ENCODE measurements around the gene S1PR3. TPM values are rescaled to one million over a fixed set of nuclear protein-coding genes. Genes with fewer than 3 reads are reported as not detected.
"Not testable (repeated sequence)": the region's sequence is repeated elsewhere in the genome, so short reads cannot be mapped to it uniquely, and the experiment has no call there.

The S1PR3 gene
- total RNA-seq, result 14.7 TPM
- polyA plus RNA-seq (ENCODE audit: insufficient read depth in 1 of 8, insufficient read length in 8 of 8, low replicate concordance in 1 of 8), result 10 to 100 TPM; 25.8 to 54.7 (median 36.8) TPM
- long read RNA-seq, donor 1, full-length matches to known transcripts, result 15 of 15 reads
- long read RNA-seq, donor 1, partial matches to known transcripts, result 0 of 15 reads
- long read RNA-seq, donor 1, other reads (novel, unspliced or antisense), result 0 of 15 reads
- long read RNA-seq, donor 2, full-length matches to known transcripts, result 5 of 5 reads
- long read RNA-seq, donor 2, partial matches to known transcripts, result 0 of 5 reads
- long read RNA-seq, donor 2, other reads (novel, unspliced or antisense), result 0 of 5 reads
- long read RNA-seq, donor 3, full-length matches to known transcripts, result 14 of 14 reads
- long read RNA-seq, donor 3, partial matches to known transcripts, result 0 of 14 reads
- long read RNA-seq, donor 3, other reads (novel, unspliced or antisense), result 0 of 14 reads
- long read RNA-seq, donor 4, full-length matches to known transcripts, result 25 of 25 reads
- long read RNA-seq, donor 4, partial matches to known transcripts, result 0 of 25 reads
- long read RNA-seq, donor 4, other reads (novel, unspliced or antisense), result 0 of 25 reads
- long read RNA-seq, donor 5, full-length matches to known transcripts, result 58 of 58 reads
- long read RNA-seq, donor 5, partial matches to known transcripts, result 0 of 58 reads
- long read RNA-seq, donor 5, other reads (novel, unspliced or antisense), result 0 of 58 reads
- long read RNA-seq, donor 6, full-length matches to known transcripts, result 30 of 30 reads
- long read RNA-seq, donor 6, partial matches to known transcripts, result 0 of 30 reads
- long read RNA-seq, donor 6, other reads (novel, unspliced or antisense), result 0 of 30 reads
- long read RNA-seq, donor 7, full-length matches to known transcripts, result 39 of 39 reads
- long read RNA-seq, donor 7, partial matches to known transcripts, result 0 of 39 reads
- long read RNA-seq, donor 7, other reads (novel, unspliced or antisense), result 0 of 39 reads
- long read RNA-seq, donor 8, full-length matches to known transcripts, result 18 of 18 reads
- long read RNA-seq, donor 8, partial matches to known transcripts, result 0 of 18 reads
- long read RNA-seq, donor 8, other reads (novel, unspliced or antisense), result 0 of 18 reads
- long read RNA-seq, donor 9, full-length matches to known transcripts, result 15 of 15 reads
- long read RNA-seq, donor 9, partial matches to known transcripts, result 0 of 15 reads
- long read RNA-seq, donor 9, other reads (novel, unspliced or antisense), result 0 of 15 reads
- long read RNA-seq, donor 10, full-length matches to known transcripts, result 29 of 29 reads
- long read RNA-seq, donor 10, partial matches to known transcripts, result 0 of 29 reads
- long read RNA-seq, donor 10, other reads (novel, unspliced or antisense), result 0 of 29 reads
- long read RNA-seq, donor 11, full-length matches to known transcripts, result 15 of 15 reads
- long read RNA-seq, donor 11, partial matches to known transcripts, result 0 of 15 reads
- long read RNA-seq, donor 11, other reads (novel, unspliced or antisense), result 0 of 15 reads

DNA sequence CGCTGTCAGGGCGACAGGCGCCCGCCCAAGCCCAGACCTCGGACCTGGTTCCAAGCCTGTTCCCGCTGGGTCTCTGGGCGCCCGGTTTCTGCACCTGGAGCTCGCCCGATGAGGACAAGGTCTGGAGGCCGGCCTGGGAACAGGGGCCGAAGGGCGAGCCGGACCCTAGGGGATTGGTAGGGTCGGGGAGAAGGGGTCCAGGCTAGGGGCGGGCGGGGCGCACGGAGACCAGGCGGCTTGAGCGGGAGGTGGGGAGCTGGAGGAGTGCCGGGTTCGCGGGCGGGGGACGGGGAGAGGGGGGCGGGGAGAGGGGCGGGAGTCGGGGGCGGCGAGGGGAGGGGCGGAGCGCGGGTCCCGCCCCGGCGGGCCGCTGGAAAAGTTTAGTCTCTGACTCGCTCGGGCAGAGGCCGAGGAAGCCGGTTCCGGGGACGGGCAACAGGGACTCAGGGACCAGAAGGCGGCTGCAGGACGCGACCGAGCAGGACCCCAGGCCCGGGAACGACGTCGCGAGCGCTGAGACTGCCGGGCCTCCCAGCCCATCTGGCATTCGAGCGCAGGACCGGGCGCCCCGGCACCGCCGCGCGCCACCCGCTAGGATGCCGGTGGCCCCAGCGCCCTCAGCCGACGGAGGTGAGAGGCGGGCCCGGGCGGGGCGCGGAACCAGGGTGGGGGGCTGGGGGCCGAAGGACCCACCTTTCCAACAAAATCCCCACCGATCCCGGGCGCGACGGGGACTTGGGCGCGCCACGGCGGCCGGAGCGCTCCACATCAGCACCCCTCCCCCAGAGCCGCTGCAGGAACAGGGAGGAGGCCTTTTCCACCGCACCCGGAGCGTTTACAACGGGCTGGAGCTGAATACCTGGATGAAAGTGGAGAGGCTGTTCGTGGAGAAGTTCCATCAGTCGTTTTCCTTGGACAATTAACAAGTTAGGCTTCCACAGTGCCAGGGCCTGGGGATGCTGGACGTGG, at the start of gene S1PR3:
Gene S1PR3 (plus strand): TSS at position 403 of the 969 bp plus-strand sequence. CDS start 9,733 bp downstream, outside the sequence.
- DNase-seq, result peak; percentile 93
- no peaks in the 10 kb centered on the region for H3K9me3 ChIP-seq (replicated peaks; ENCODE audit: control insufficient read depth, low read depth, low read length)
- peaks cover 2% of the 10 kb centered on the region for H3K27me3 ChIP-seq (ENCODE audit: control insufficient read depth, insufficient read depth, low read length)
- peak within 1 kb of the TSS; percentile 52 for H3K4me3 ChIP-seq (ENCODE audit: low read length)
- WGBS (ENCODE audit: insufficient coverage), result under 1% methylated on average over 55 of the region's 94 CpGs
- H3K27ac ChIP-seq (ENCODE audit: low read length), result peak within 1 kb of the TSS; percentile 86
- H3K36me3 ChIP-seq (ENCODE audit: control insufficient read depth, insufficient read depth, low read length), result peaks cover 10% of the 10 kb centered on the region
- peaks cover 40% of the 10 kb centered on the region for H3K4me1 ChIP-seq (ENCODE audit: control insufficient read depth, insufficient read depth, low read length)

DNA sequence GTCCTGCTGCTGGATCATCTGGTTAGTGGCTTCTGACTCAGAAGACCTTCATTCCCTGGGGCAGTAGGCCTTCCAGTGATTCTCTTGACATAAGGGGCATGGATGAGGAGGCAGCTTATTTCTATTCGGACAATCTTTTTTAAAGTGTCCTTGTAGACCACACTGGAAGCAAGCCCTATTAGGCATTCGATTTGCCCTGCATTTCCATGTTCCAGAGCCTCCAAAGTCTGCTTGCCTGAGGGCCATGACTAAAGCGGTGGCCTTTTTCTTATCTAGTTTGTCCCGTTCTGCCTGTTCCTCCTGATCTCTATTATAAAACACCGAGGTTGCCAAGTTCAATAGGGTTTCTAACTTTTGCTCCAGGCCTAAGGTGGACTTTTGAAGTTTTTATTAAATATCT, 49.7 kb upstream of the S1PR3 start:
- H3K27ac ChIP-seq (ENCODE audit: low read length), result not testable (repeated sequence)

DNA sequence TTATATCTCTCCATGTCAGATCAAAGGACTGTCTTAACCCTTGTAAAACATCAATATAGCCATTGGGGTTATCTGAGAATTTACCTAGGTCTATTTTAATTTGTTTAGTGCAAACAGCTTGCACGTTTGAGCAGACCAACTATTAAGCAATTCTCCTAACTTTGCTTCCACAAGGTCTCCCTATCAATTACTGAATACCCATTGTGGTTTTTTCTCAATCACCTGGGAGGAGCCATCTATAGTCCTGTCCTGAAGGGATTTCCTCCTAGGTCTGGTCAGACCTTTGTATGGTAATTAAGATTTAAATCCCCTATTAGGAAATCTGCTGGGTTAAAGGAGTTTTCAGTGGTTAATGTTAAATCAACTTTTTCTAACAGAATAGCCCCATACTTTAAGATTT, 48.9 kb upstream of the S1PR3 start:
- Histone ChIP-seq H3K4me3 (ENCODE audit: low read length) (no peak overlapping the region), H3K4me1 (ENCODE audit: control insufficient read depth, insufficient read depth, low read length) (no peaks in the 10 kb centered on the region), H3K27ac (ENCODE audit: low read length) (no peak overlapping the region), H3K27me3 (ENCODE audit: control insufficient read depth, insufficient read depth, low read length) (no peaks in the 10 kb centered on the region), H3K9me3 (replicated peaks; ENCODE audit: control insufficient read depth, low read depth, low read length) (no peaks in the 10 kb centered on the region), H3K36me3 (ENCODE audit: control insufficient read depth, insufficient read depth, low read length) (no peaks in the 10 kb centered on the region)
- no CpG with 5 or more reads among the region's 1 CpG for WGBS (ENCODE audit: insufficient coverage)
- DNase-seq, result no peak

More for the DNA sequence above, 49.7 kb upstream of the S1PR3 start:
- DNase-seq; H3K36me3 ChIP-seq (ENCODE audit: control insufficient read depth, insufficient read depth, low read length); H3K4me3 ChIP-seq (ENCODE audit: low read length); H3K4me1 ChIP-seq (ENCODE audit: control insufficient read depth, insufficient read depth, low read length); H3K27me3 ChIP-seq (ENCODE audit: control insufficient read depth, insufficient read depth, low read length); H3K9me3 ChIP-seq (replicated peaks; ENCODE audit: control insufficient read depth, low read depth, low read length): not testable (repeated sequence)
- WGBS (ENCODE audit: insufficient coverage), result 91% methylated on average over 4 of the region's 5 CpGs

DNA sequence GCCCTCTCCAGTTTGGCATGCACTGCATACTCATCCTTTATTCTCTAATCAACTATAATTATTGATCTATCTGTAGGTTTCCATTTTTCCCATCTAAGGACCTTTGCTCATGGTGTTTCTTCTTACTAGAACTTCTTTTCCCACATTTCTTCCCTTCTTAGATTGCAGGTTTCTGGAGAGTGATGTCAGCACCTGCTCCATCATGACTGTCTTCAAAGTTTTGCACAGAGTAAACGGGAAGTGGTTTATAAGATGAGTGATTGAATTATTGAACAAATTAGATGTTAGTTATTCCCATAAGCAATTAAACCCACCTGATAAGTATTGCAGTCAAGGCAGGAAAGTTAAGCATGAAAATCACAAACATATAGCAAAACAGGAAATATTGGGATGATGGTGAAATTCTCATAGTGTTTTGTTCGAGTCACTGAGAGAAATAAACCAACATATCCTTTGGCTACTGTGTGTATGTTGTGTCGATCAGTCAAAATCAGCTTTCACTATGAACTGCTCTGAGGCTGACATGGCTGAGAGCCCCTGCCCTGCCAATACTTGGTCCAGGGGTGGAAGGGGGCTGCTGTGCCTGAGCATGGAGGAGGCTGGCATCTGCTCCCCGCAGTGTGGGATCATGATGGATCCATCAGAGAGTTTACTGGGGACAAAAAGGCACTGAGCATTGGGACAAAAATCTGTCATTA, 45.5 kb upstream of the S1PR3 start:
- no peak for DNase-seq
- WGBS (ENCODE audit: insufficient coverage), result 29% methylated on average over 1 of the region's 4 CpGs
- H3K36me3 ChIP-seq (ENCODE audit: control insufficient read depth, insufficient read depth, low read length), result no peaks in the 10 kb centered on the region

DNA sequence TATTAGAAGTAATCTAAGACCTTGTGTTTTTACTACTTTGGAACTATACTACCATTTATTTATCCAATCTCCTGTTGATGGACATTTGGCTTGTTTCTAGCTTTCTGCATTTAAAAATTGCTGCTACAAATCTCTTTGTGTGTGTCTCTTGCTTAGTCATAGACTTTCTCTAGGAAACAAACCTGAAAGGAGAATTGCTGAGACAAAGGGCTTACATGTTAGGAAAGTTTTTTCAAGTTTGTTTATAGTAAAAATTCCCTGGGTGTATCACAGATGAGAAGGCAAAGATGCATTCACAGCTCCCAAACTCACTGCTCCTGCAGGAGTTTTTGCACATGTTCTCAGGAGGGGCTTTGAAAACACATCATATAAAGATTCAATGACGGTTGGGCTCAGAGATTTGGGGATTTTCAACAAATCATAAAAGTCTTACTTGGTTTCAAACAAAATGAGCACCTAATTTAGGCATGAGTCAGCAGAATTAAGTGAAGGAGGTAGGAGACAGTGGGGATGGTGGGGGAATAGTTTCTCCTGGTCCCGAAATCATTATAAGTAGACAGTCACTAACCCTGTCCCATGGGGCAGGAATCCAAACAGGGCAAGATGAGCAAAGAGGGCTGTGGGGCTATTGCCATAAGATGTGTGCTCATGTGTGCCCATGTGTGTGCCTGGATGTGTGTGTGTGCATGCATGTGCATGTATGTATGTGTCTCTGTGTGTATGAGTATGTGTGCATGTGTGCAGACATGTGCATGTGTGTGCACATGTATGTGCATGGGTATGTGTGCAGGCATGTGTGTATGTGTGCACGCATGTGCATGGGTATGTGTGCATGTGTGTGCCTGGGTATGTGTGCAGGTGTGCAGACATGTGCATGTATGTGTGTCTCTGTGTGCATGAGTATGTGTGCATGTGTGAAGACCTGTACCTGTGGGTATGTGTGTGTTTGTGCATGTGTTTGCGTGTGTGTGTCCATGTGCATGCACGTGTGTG, 43.4 kb upstream of the S1PR3 start:
- Histone ChIP-seq H3K4me3 (ENCODE audit: low read length) (no peak overlapping the region), H3K4me1 (ENCODE audit: control insufficient read depth, insufficient read depth, low read length) (peaks cover 26% of the 10 kb centered on the region), H3K9me3 (replicated peaks; ENCODE audit: control insufficient read depth, low read depth, low read length) (no peaks in the 10 kb centered on the region), H3K36me3 (ENCODE audit: control insufficient read depth, insufficient read depth, low read length) (no peaks in the 10 kb centered on the region), H3K27me3 (ENCODE audit: control insufficient read depth, insufficient read depth, low read length) (no peaks in the 10 kb centered on the region), H3K27ac (ENCODE audit: low read length) (no peak overlapping the region)
- no peak for DNase-seq
- WGBS (ENCODE audit: insufficient coverage), result 63% methylated on average over 3 of the region's 5 CpGs

More for the DNA sequence above, 45.5 kb upstream of the S1PR3 start:
- no peak overlapping the region for H3K27ac ChIP-seq (ENCODE audit: low read length)
- H3K4me1 ChIP-seq (ENCODE audit: control insufficient read depth, insufficient read depth, low read length), result peaks cover 22% of the 10 kb centered on the region
- no peaks in the 10 kb centered on the region for H3K9me3 ChIP-seq (replicated peaks; ENCODE audit: control insufficient read depth, low read depth, low read length)
- H3K27me3 ChIP-seq (ENCODE audit: control insufficient read depth, insufficient read depth, low read length), result no peaks in the 10 kb centered on the region
- no peak overlapping the region for H3K4me3 ChIP-seq (ENCODE audit: low read length)

DNA sequence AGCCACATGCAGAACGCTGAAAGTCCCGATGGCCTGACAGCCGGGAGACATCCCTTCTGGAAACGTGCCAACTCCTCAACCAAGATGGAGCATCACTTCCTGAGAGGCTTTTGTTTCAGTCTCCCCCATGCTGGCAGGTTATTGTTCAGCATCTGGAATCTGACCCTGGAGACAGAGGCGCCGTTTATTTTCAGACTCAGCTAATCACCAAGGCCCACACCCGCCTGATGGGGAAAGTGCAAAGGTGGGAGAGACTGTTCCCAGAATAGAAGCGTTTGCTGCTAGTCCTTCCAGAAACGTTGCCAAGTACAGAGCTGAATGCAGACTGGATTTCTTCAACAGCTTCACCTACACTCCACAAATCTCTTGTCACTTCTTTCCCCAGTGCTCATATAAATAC, 41.8 kb upstream of the S1PR3 start:
- H3K4me1 ChIP-seq (ENCODE audit: control insufficient read depth, insufficient read depth, low read length), result peaks cover 42% of the 10 kb centered on the region
- H3K27me3 ChIP-seq (ENCODE audit: control insufficient read depth, insufficient read depth, low read length), result no peaks in the 10 kb centered on the region
- WGBS (ENCODE audit: insufficient coverage), result 20% methylated on average over 4 of the region's 9 CpGs
- peak; percentile 83 for DNase-seq
- H3K36me3 ChIP-seq (ENCODE audit: control insufficient read depth, insufficient read depth, low read length), result no peaks in the 10 kb centered on the region
- H3K9me3 ChIP-seq (replicated peaks; ENCODE audit: control insufficient read depth, low read depth, low read length), result no peaks in the 10 kb centered on the region
- H3K4me3 ChIP-seq (ENCODE audit: low read length), result no peak overlapping the region
- peak overlapping the region; percentile 45 for H3K27ac ChIP-seq (ENCODE audit: low read length)

DNA sequence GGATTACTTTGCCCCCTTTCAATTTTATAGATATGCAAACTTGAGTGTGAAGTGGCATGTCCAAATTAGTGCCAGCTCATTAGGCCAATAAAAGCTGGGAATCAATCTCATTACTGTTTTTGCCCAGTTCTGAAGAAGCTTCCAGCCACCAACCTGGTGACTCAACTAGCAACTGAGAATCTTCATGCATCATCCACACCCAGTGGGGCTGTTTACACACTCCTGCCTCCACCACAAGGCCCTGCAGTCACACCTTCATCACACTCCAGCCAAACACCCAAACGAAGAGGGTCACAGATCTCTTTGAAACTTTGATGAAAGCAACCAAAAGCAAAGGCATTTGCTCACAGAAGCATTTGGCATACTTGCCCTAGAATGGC, 41.3 kb upstream of the S1PR3 start:
- peak overlapping the region; percentile 45 for H3K27ac ChIP-seq (ENCODE audit: low read length)
- H3K27me3 ChIP-seq (ENCODE audit: control insufficient read depth, insufficient read depth, low read length), result no peaks in the 10 kb centered on the region
- H3K9me3 ChIP-seq (replicated peaks; ENCODE audit: control insufficient read depth, low read depth, low read length), result no peaks in the 10 kb centered on the region
- WGBS (ENCODE audit: insufficient coverage), result 33% methylated on average over 1 of the region's 1 CpG
- H3K4me1 ChIP-seq (ENCODE audit: control insufficient read depth, insufficient read depth, low read length), result peaks cover 42% of the 10 kb centered on the region
- H3K4me3 ChIP-seq (ENCODE audit: low read length), result no peak overlapping the region
- no peaks in the 10 kb centered on the region for H3K36me3 ChIP-seq (ENCODE audit: control insufficient read depth, insufficient read depth, low read length)
- DNase-seq, result no peak

All from muscle of leg (tissue), 16 donors.